ENCODE results near the gene SRR.

Gene SRR

GRCh38 chr17:2363851-2364762 lies 60.4 kb downstream of the SRR start:
- no peak for ATAC-seq
- no peak for TF ChIP-seq ZNF565 (CRISPR knock-in tag; conservative IDR thresholded peaks at IDR 0.05; ENCODE audit: low read depth)
- no peak for TF ChIP-seq TSHZ2 (CRISPR knock-in tag; IDR thresholded peaks at IDR 0.05)
- TF ChIP-seq POU6F1 (CRISPR knock-in tag; IDR thresholded peaks at IDR 0.05; ENCODE audit: borderline replicate concordance, low read depth) = no peak
- TF ChIP-seq ISL1 (CRISPR knock-in tag; IDR thresholded peaks at IDR 0.05) = no peak
- no peak for TF ChIP-seq ZFP3 (CRISPR knock-in tag; IDR thresholded peaks at IDR 0.05)
- TF ChIP-seq CSRNP3 (CRISPR knock-in tag; IDR thresholded peaks at IDR 0.05) = no peak
- TF ChIP-seq ZFP30 (CRISPR knock-in tag; IDR thresholded peaks at IDR 0.05) = no peak
- no peak for TF ChIP-seq PATZ1 (CRISPR knock-in tag; IDR thresholded peaks at IDR 0.05; ENCODE audit: borderline replicate concordance)
- TF ChIP-seq BACH2 (CRISPR knock-in tag; IDR thresholded peaks at IDR 0.05; ENCODE audit: borderline replicate concordance) = no peak
- TF ChIP-seq CSDC2 (CRISPR knock-in tag; IDR thresholded peaks at IDR 0.05) = no peak
- TF ChIP-seq PPARA (CRISPR knock-in tag; IDR thresholded peaks at IDR 0.05; ENCODE audit: borderline replicate concordance) = no peak
- no peak for TF ChIP-seq ARNTL (CRISPR knock-in tag; IDR thresholded peaks at IDR 0.05; ENCODE audit: borderline replicate concordance, low read depth)
- TF ChIP-seq ZC3H10 (CRISPR knock-in tag; IDR thresholded peaks at IDR 0.05) = no peak
- no peak for TF ChIP-seq ZNF8 (CRISPR knock-in tag; IDR thresholded peaks at IDR 0.05)
- TF ChIP-seq TOX (CRISPR knock-in tag; IDR thresholded peaks at IDR 0.05; ENCODE audit: borderline replicate concordance) = no peak
- TF ChIP-seq GLIS3 (CRISPR knock-in tag; IDR thresholded peaks at IDR 0.05) = no peak
- no peak for TF ChIP-seq SNAI2 (CRISPR knock-in tag; IDR thresholded peaks at IDR 0.05)
- no peak for TF ChIP-seq TCF4 (CRISPR knock-in tag; IDR thresholded peaks at IDR 0.05; ENCODE audit: borderline replicate concordance)
- no peak for TF ChIP-seq ESRRG (CRISPR knock-in tag; IDR thresholded peaks at IDR 0.05)
- no peak for TF ChIP-seq OSR1 (CRISPR knock-in tag; IDR thresholded peaks at IDR 0.05)

DNA sequence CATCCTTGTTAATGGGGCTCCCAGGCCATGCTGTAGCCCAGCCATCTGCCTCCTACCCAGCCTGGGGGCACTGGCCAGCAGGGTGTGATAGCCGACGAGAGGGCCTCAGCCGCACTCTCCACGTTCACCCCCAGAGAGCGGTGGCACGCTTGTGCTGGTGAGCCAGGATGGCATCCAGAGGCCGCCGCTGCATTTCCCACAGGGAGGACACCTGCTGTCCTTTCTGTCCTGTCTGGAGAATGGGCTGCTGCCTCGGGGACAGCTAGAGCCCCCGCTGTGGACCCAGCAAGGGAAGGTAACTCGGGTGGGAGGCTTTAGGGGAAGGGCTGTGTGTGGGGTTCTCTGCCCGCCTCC lies 61.0 kb downstream of the SRR start:
- ATAC-seq = no peak
- TF ChIP-seq CSDC2 (CRISPR knock-in tag; IDR thresholded peaks at IDR 0.05) = no peak
- no peak for TF ChIP-seq ZNF8 (CRISPR knock-in tag; IDR thresholded peaks at IDR 0.05)
- no peak for TF ChIP-seq ZNF70 (CRISPR knock-in tag; IDR thresholded peaks at IDR 0.05)
- no peak for TF ChIP-seq POU6F1 (CRISPR knock-in tag; IDR thresholded peaks at IDR 0.05; ENCODE audit: borderline replicate concordance, low read depth)
- TF ChIP-seq TOX (CRISPR knock-in tag; IDR thresholded peaks at IDR 0.05; ENCODE audit: borderline replicate concordance) = no peak
- no peak for TF ChIP-seq ARNTL (CRISPR knock-in tag; IDR thresholded peaks at IDR 0.05; ENCODE audit: borderline replicate concordance, low read depth)
- TF ChIP-seq GLIS3 (CRISPR knock-in tag; IDR thresholded peaks at IDR 0.05) = no peak
- no peak for TF ChIP-seq OSR1 (CRISPR knock-in tag; IDR thresholded peaks at IDR 0.05)
- no peak for TF ChIP-seq ISL1 (CRISPR knock-in tag; IDR thresholded peaks at IDR 0.05)
- TF ChIP-seq PATZ1 (CRISPR knock-in tag; IDR thresholded peaks at IDR 0.05; ENCODE audit: borderline replicate concordance) = no peak
- TF ChIP-seq TSHZ2 (CRISPR knock-in tag; IDR thresholded peaks at IDR 0.05) = no peak
- no peak for TF ChIP-seq BACH2 (CRISPR knock-in tag; IDR thresholded peaks at IDR 0.05; ENCODE audit: borderline replicate concordance)
